ENCODE results near the gene RGMB. TPM values are rescaled to one million over a fixed set of nuclear protein-coding genes. Genes with fewer than 3 reads are reported as not detected.

The RGMB gene
- total RNA-seq, 2 donors from 2014 or later = 21.0 to 21.8 TPM

GRCh38 chr5:98772415-98773213, 849 bp upstream of the RGMB start:
- H3K27ac ChIP-seq = peak overlapping the region; percentile 96 to 98 (median 97)
- intact Hi-C loops (cut with DNase I) = no loop called here
- H3K36me3 ChIP-seq (replicated peaks in 1 of 2; ENCODE audit: insufficient read depth in 1 of 2, low read depth in 2 of 2) = no peaks in the 10 kb centered on the region
- 3 to 4% methylated on average over 29 to 34 of the region's 34 CpGs for WGBS, 2 donors
- H3K27me3 ChIP-seq = no peaks in the 10 kb centered on the region
- peaks cover 37% of the 10 kb centered on the region for H3K4me1 ChIP-seq
- peak overlapping the region in 1 of 2 donors; percentile 16 for H3K4me3 ChIP-seq
- DNase-seq (peak; percentile 73 to 84 (median 77)), ATAC-seq (peak; percentile 61)
- TF ChIP-seq POLR2A (IDR thresholded peaks at IDR 0.05) (no peak), CTCF (IDR thresholded peaks at IDR 0.05) (no peak)
- H3K9me3 ChIP-seq = no peaks in the 10 kb centered on the region

GRCh38 chr5:98773214-98773463, 324 bp upstream of the RGMB start:
- ATAC-seq (no peak), DNase-seq (no peak)
- intact Hi-C loops (cut with DNase I) = no loop called here
- H3K9me3 ChIP-seq = no peaks in the 10 kb centered on the region
- peak overlapping the region in 1 of 2 donors; percentile 16 for H3K4me3 ChIP-seq
- no peaks in the 10 kb centered on the region for H3K36me3 ChIP-seq (replicated peaks in 1 of 2; ENCODE audit: insufficient read depth in 1 of 2, low read depth in 2 of 2)
- H3K27me3 ChIP-seq = no peaks in the 10 kb centered on the region
- peaks cover 40% of the 10 kb centered on the region for H3K4me1 ChIP-seq
- 0 to 1% methylated on average over 16 of the region's 16 CpGs for WGBS, 2 donors
- TF ChIP-seq CTCF (IDR thresholded peaks at IDR 0.05) (peak in 1 of 7 experiments; percentile 13), POLR2A (IDR thresholded peaks at IDR 0.05) (peak in 1 of 3 donors; percentile 61)
- peak overlapping the region; percentile 96 to 98 (median 97) for H3K27ac ChIP-seq

GRCh38 chr5:98774192-98775033, 950 bp downstream of the RGMB start:
- no peaks in the 10 kb centered on the region for H3K27me3 ChIP-seq
- ATAC-seq = peak; percentile 21
- intact Hi-C loops (cut with DNase I) = no loop called here

More at GRCh38 chr5:98774192-98775033, 950 bp downstream of the RGMB start:
- WGBS, 2 donors = 0 to 1% methylated on average over 41 to 64 of the region's 64 CpGs
- peak; percentile 74 to 81 (median 77) for DNase-seq
- H3K4me3 ChIP-seq = peak overlapping the region; percentile 54 to 95
- peaks cover 51% of the 10 kb centered on the region for H3K4me1 ChIP-seq
- H3K9me3 ChIP-seq = no peaks in the 10 kb centered on the region
- peak in 2 of 7 experiments; percentile 2 to 17 for TF ChIP-seq CTCF (IDR thresholded peaks at IDR 0.05)
- peak; percentile 30 to 73 (median 68) for TF ChIP-seq POLR2A (IDR thresholded peaks at IDR 0.05)
- H3K27ac ChIP-seq = peak overlapping the region; percentile 96 to 98 (median 97)
- no peaks in the 10 kb centered on the region for H3K36me3 ChIP-seq (replicated peaks in 1 of 2; ENCODE audit: insufficient read depth in 1 of 2, low read depth in 2 of 2)
